ENCODE measurements around the gene SELENOO. TPM values are rescaled to one million over a fixed set of nuclear protein-coding genes. Genes with fewer than 3 reads are reported as not detected.
A peak's percentile ranks its signal among the peaks of the same experiment; 100 is the strongest.

SELENOO gene
- total and polyA plus RNA-seq, 2 of the 13 experiments (the other 11 are each of a cell fraction or from before 2014, with no cell fraction given), result 14.4 to 19.0 TPM

DNA sequence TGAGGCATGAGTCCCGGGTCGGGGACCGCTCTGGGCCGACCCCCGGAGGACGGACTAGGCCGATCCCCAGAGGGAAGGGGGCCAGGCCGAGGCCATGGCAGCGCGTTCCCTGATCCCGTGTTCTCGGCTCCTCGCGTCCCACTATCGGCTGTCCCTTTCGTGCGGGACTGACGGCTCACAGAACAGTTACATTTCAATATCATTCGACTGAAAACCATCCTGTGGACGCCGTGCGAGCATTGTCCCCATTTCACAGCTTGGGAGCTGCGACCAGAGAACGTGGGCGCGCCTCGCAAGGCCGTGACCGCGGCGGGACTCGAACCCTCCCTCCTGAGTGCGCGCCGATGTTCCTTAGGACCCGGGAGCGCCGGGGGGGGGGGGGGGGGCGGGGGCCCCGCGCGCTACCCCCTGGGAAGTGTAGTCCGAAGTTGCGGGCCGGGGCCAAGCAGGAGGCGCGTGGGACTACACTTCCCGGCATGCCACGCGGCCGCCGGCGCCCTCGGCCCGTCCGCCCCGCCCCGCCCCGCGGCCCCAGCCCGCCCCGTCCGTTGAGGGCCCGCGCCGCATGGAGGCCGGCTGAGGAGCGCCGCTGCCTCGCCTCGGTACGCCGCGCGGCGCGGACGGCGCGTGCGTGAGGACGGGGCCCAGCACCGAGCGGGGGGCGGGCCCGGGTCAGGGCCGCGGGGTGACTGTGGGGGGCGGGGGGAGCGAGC lies 15.3 kb upstream of the SELENOO start, which contains the start of gene TRABD (continued):
- TF ChIP-seq TSC22D2 (CRISPR knock-in tag; IDR thresholded peaks at IDR 0.05; ENCODE audit: borderline replicate concordance), result no peak
- TF ChIP-seq ZNF709 (CRISPR knock-in tag; IDR thresholded peaks at IDR 0.05), result no peak; the same call in 1 of the 2 replicates
- no peak for TF ChIP-seq ZNF33A (CRISPR knock-in tag; IDR thresholded peaks at IDR 0.05; ENCODE audit: borderline replicate concordance)
- TF ChIP-seq SNAPC4 (CRISPR knock-in tag; IDR thresholded peaks at IDR 0.05), result no peak
- TF ChIP-seq MXI1 (IDR thresholded peaks at IDR 0.05; ENCODE audit: borderline replicate concordance, low read depth, low read length), result peak; percentile 41; the same call in 1 of the 3 replicates
- TF ChIP-seq, protein P1, sequence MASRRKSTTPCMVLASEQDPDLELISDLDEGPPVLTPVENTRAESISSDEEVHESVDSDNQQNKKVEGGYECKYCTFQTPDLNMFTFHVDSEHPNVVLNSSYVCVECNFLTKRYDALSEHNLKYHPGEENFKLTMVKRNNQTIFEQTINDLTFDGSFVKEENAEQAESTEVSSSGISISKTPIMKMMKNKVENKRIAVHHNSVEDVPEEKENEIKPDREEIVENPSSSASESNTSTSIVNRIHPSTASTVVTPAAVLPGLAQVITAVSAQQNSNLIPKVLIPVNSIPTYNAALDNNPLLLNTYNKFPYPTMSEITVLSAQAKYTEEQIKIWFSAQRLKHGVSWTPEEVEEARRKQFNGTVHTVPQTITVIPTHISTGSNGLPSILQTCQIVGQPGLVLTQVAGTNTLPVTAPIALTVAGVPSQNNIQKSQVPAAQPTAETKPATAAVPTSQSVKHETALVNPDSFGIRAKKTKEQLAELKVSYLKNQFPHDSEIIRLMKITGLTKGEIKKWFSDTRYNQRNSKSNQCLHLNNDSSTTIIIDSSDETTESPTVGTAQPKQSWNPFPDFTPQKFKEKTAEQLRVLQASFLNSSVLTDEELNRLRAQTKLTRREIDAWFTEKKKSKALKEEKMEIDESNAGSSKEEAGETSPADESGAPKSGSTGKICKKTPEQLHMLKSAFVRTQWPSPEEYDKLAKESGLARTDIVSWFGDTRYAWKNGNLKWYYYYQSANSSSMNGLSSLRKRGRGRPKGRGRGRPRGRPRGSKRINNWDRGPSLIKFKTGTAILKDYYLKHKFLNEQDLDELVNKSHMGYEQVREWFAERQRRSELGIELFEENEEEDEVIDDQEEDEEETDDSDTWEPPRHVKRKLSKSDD (CRISPR knock-in tag; IDR thresholded peaks at IDR 0.05; ENCODE audit: low read depth), result no peak
- TF ChIP-seq RNF219 (CRISPR knock-in tag; IDR thresholded peaks at IDR 0.05), result no peak
- no peak for TF ChIP-seq RARG (CRISPR knock-in tag; IDR thresholded peaks at IDR 0.05; ENCODE audit: low read depth)
- TF ChIP-seq CCAR2 (optimal IDR thresholded peaks at IDR 0.05; ENCODE audit: low read depth, low read length), result no peak
- no peak for TF ChIP-seq BCL3 (CRISPR knock-in tag; IDR thresholded peaks at IDR 0.05)
- TF ChIP-seq PLSCR1 (CRISPR knock-in tag; IDR thresholded peaks at IDR 0.05; ENCODE audit: borderline replicate concordance), result no peak
- TF ChIP-seq ZNF879 (CRISPR knock-in tag; IDR thresholded peaks at IDR 0.05), result no peak
- TF ChIP-seq ZNF557 (CRISPR knock-in tag; IDR thresholded peaks at IDR 0.05), result no peak
- no peak for TF ChIP-seq ZNF546 (CRISPR knock-in tag; conservative IDR thresholded peaks at IDR 0.05)
- no peak for TF ChIP-seq SIX4 (CRISPR knock-in tag; IDR thresholded peaks at IDR 0.05)
- no peak for TF ChIP-seq PAX8 (CRISPR knock-in tag; IDR thresholded peaks at IDR 0.05; ENCODE audit: borderline replicate concordance)
- TF ChIP-seq ZNF749 (CRISPR knock-in tag; IDR thresholded peaks at IDR 0.05; ENCODE audit: borderline replicate concordance), result no peak

Data from HepG2 (cell line).